HT1080 (cell line): ENCODE data around the gene SCART1. TPM values are rescaled to one million over a fixed set of nuclear protein-coding genes. Genes with fewer than 3 reads are reported as not detected.
"Not testable (repeated sequence)": the region's sequence is repeated elsewhere in the genome, so short reads cannot be mapped to it uniquely, and the experiment has no call there.

ENCODE experiments used
- DNase-seq: peaks from one replicate; pipeline ENCODE4 v3.0.0-alpha.2; 2015; ENCODE audit warnings: low read depth
- polyA plus RNA-seq, 2 experiments: library from polyadenylated mRNA; depleted of rRNA; stranded (reverse); fragments of >200 nt; gene quantifications; 2 replicates each; pipeline ENCODE4 v1.2.3, GENCODE V29; 2015
- total RNA-seq: library from RNA; depleted of rRNA; stranded (reverse); fragments of >200 nt; shearing (Covaris generic); gene quantifications from 2 replicates; pipeline ENCODE4 v1.2.3, GENCODE V29; 2014; rRNA removed

Gene SCART1
- 0.80 and 1.3 TPM in 2 replicates for total RNA-seq
- 0.14 and 0.42 TPM in 2 replicates for polyA plus RNA-seq (2015; cell fraction: cytosol; rRNA removed)
- polyA plus RNA-seq (2015; cell fraction: nucleus; rRNA removed), result 9.2 and 11.7 TPM in 2 replicates

DNA sequence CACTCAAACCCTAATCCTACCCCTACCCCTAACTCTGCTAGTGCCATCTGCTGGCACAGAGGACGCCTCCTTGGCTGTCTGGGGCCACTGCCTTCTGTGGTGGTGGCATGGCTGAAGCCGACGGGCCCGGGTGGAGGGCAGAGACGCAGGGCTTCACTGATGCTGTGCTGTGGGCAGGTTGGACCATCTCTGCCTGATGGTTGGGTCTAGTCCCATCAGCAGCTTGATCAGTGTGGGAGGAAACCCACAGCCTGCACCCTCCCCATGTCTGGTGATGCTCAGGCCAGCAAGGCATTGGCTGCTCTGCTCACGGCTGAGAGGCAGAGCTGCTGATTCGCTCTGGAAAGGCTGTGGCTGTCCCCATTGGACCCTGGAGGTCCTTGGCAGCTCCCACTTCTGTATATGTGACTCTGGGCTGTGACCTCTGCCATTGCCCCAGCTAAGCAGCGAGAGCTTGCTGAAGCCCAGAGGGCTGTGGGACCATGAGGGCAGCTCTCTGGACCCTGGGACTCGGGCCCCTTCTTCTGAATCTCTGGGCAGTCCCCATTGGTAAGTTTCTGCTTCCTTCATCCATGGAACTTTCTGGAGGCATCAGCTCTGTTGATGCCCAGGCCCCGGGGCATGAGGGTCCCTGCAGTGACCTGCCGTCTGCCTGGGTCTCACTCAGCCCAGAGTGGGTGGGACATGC is at the start of gene SCART1:
TSS of gene SCART1 (plus strand) at position 430 of the 688 bp plus-strand sequence. CDS start at position 483, 53 bp downstream.
- no peak for DNase-seq

DNA sequence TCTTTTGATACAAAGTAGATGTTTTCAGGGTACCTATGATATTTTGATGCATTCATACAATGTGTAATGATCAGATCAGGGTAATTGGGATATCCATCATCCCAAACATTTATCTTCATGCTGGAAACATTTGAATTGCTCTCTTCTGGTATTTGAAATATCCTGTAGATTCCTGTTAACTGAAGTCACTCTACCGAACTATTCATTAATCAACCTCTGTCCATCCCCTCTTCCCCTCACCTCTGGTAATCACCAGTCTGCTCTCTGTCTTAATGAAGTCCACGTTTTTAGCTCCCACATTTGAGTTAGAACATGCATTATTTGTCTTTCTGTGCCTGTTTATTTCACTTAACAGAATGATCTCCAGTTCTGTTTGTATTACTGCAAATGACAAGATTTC is 48.5 kb upstream of the SCART1 start:
- no peak for DNase-seq

DNA sequence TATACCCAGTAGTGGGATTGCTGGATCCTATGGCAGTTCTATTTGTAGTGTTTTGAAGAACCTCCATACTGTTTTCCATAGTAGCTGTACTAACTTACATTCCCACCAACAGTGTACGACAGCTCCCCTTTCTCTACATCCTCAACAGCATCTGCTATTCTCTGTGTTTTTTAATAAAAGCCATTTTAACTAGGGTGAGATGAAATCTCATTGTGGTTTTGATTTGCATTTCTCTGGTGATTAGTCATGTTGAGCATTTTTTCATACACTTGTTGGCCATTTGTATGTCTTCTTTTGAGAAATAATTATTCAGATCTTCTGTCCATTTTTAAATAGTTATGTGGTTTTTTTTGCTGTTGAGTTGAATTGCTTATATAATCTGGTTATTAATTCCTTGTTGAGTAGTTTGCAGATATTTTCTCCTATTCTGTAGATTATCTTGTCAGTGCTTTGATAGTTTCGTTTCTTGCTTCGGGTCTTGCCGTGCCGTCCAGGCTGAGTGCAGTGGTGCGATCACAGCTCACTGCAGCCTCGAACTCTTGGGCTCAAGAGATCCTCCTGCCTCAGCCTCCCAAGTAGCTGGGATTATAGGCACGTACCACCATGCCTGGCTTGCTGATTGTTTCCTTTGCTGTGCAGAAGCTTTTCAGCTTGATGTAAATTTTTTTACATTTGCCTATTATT is 47.8 kb upstream of the SCART1 start:
- no peak for DNase-seq

DNA sequence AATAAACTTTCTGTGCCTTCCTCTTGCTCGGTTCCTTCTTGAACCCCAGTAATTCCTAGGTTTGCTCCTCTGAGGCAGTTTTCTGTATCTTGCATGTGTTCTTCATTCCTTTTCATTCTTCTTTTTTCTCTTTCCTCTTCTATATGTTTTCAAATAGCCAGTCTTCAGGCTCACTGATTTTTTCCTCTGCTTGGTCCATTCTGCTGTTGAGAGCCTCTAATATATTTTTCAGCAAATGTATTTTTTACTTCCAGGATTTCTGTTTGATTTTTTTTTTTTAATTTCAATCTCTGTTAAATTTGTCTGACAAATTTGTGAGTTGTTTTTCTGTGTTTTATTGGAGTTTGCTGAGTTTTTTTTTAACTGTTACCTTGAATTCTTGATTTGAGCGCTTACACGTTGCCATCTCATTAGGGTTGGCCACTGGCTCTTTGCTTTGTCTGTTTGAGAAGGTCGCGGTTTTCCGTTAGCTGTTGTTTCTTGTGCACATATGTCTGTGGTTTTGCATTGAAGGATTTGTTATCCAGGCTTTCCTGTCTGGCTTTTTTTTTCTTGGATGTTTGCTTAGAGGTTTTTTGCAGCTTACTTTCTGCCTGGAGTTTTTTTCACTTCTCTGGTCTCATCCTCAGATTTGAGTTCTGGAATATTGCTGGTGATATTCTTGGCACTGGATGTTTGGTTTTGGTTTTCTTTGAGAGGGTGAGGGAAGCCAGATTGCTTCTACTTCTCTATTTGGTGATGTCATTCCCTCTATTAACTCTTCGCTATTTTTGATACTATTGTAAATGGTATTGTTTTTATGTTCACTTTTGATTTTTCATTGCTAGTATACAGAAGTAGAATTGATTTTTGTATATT is 42.0 kb upstream of the SCART1 start:
- DNase-seq, result peak; percentile 20

DNA sequence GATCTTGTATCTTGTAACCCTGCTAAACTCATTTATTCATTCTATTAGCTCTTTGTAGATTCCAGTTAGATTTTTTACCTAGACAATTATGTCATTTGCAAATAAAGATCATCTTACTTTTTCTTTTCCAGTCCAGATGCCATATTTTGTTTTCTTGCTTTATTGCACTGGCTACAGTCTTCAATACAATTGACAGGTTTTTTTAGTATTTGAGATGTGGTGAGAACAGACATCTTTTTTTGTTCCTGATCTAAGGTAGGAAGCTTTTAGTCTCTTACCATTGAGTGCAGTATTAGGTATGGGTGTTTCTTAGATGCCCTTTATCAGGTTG is 41.4 kb upstream of the SCART1 start:
- no peak for DNase-seq

DNA sequence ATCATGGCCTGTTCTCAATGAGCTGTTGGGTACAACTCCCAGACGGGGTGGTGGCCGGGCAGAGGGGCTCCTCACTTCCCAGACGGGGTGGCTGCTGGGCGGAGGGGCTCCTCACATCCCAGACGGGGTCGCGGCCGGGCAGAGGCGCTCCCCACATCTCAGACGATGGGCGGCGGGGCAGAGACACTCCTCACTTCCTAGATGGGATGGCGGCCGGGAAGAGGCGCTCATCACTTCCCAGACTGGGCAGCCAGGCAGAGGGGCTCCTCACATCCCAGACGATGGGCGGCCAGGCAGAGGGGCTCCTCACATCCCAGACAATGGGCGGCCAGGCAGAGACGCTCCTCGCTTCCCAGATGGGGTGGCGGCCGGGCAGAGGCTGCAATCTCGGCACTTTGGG is 39.3 kb upstream of the SCART1 start:
- DNase-seq, result not testable (repeated sequence)

DNA sequence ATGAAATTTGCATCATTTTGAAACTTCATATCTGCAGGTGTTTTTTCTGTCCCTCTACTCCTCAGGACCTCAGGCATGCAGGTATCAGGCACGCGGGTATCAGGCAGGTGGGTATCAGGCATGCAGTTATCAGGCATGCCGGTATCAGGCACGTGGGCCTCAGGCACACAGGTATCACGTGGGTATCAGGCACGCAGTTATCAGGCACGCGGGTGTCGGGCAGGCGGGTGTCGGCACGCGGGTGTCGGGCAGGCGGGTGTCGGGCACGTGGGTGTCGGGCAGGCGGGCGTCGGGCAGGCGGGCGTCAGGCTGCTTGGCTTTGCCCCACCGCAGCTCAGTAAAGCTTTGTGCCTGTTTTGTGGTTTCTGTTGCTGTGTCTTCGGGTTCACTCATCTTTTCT is 38.0 kb upstream of the SCART1 start:
- no peak for DNase-seq

DNA sequence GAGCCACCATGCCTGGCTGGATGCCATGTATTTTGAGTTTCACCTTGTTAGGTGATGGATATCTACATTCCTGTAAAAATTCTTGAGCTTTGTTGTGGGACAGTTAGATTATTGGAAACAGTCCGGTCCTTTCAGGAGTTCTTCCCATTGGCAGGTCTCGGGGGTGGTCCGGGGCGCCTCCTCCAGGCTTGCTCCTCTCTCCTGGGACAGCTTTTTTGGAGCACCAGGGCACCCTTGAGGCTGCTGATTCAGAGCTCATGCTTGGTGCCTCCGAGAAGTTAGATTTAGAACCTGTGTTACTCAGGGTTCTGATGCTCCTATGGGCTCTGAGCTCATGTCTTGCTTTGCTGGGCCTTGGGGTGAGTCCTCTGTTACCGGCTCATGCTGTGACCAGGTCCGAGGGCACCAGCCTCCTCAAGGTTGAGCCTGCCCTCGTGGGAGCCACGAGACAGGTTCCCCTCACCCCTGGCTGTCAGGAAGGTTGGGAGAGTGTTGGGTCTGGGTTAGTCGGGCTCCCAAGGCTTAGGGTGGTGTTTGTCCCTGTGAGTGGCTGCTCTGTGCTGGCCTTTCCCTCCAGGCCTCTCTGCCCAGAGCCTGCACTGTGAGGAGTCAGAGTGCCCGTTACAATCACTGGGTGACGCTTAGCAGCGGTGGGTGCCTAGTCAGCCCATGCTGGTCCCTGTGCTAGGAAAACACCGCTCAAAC is 35.3 kb upstream of the SCART1 start:
- no peak for DNase-seq

DNA sequence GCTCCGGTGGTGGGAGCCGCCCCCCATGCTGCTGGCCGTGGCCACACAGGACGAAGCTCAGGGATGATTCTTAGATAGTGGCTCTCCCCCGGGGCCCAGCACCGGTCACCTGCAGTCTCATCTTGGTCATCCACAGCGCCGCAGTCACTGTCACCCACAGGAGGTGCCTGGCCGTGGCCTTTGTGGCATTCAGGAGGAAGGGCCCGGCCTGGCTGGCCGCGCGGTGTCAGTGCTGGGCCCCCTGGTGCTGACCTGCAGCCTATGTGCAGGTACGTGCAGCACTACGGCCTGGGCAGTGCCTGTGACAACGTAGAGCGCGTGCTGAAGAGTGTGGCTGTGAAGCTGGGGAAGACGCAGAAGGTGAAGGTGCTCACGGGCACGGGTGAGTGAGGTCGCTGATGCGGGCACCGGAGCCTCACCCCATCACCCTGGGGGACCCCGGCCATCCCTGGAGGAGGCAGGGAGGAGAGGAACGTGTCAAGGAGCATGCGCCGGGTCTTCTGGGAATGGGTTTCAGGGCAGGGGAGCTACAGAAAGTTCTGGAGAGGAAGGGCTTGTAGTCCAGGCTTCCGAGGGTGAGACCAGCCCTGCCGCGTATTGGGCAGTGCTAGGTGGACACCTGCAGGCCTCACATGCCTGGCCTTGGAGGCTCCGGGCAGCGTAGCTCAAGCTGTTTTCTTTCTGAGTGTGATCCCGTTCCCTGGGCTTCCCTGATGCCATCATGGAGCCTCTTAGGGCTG is 34.4 kb upstream of the SCART1 start:
- DNase-seq, result no peak

DNA sequence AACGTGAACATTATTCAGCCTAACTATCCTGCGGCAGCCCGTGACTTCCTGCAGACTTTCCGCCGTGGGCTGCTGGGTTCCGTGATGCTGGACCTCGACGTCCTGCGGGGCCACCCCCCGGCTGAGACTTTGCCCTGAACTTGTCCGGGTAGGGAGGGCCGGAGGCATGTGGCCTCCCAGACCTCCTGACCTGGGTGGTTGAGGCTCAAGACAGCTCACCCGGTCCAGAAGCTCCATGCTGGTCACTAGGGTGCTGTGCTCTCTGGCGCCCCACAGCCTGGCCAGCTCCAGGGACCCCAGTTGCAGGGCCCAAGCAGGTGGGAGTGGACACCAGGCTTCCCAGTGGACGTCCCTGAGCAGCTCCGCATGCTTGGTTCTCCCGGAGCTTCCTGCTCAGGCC is 33.7 kb upstream of the SCART1 start:
- no peak for DNase-seq

DNA sequence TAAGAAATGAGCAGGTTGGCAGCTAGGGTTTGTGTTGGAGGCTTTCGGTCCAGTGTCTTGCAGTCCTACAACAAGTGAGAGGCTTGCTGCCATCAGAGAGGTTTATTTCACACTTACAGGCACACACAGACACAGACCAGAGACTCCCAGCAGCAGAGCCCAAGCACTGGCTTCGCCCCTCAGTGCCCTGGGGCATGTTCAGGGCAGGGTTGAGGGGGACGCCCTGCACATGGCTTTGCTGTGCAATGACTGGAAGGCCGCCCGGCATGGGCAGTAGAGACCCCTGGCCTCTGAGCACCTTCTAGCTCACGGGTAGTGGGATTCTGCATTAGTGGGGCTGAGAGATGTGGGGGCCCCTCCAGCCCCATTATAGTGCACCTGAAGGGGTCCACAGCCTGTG is 33.2 kb upstream of the SCART1 start:
- DNase-seq, result no peak

DNA sequence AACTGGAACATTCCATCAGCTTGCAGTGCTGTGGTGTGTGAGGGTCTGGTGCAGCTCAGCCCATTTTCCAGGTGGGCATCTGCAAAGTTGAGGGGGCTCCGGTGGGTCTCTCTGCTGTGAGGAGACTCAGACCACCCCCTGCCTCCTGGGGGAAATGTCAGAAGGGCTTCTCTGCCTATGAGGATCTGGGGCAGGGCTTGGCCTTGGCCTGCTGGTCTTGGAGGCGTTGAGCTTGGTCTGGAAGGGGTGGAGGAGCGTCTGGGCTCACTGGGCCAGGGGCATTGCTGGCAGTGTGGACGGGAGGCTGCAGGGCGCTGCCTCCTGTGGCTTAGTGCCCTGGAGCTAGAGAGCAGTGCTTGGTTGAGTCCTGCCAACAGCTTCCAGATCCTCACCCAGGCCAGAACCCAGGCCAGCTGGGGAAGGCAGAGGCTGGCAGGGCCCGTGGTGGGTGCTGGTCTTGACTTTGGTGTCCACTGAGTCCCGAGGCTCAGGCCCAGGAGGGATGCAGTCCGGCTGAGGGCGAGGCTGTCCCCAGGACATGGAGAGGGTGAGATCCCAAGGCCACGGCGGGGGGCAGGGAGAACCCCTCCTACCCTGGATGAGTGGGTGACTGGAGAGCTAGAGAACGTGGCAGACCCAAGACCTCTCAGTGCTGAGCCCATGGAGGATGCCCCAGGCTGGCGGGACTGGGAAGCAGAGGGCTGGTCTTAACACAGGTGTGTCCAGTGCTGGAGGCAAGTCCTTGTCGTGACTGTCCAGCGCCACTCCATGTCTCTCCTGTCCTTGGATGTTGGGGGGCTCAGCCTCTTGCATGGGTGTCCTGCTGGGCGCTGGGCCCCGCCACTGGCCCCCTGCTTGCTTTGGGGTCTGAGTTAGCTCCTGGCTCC is 32.2 kb upstream of the SCART1 start:
- no peak for DNase-seq

DNA sequence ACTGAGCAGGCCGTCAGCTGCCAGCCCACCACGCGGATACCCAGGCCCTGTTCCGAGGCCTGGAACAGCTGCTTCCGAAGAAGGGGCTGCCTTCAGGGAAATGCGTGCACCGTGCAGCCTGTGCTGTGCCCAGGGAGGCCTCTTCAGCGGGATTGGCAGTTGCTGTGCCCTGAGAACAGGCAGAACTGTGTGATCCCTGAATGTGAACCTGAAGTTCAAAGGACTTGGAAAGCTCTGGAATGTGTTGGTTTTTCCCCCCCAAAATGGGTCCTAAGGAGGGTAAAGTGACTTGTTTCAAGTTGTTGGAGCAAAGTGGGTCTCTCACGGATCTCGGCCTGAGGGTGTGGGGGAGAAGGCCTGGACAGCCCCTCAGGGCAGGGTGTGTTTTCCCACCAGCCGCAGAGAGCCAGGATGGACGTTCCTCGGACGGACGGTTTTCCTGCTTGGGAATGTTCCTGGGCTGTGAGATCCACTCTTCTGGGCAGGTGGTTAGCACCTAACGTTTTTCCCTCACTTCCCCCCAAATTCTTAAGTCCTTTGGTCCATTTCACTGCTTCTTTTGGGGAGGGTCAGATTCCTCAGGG is 31.4 kb upstream of the SCART1 start:
- DNase-seq, result no peak

DNA sequence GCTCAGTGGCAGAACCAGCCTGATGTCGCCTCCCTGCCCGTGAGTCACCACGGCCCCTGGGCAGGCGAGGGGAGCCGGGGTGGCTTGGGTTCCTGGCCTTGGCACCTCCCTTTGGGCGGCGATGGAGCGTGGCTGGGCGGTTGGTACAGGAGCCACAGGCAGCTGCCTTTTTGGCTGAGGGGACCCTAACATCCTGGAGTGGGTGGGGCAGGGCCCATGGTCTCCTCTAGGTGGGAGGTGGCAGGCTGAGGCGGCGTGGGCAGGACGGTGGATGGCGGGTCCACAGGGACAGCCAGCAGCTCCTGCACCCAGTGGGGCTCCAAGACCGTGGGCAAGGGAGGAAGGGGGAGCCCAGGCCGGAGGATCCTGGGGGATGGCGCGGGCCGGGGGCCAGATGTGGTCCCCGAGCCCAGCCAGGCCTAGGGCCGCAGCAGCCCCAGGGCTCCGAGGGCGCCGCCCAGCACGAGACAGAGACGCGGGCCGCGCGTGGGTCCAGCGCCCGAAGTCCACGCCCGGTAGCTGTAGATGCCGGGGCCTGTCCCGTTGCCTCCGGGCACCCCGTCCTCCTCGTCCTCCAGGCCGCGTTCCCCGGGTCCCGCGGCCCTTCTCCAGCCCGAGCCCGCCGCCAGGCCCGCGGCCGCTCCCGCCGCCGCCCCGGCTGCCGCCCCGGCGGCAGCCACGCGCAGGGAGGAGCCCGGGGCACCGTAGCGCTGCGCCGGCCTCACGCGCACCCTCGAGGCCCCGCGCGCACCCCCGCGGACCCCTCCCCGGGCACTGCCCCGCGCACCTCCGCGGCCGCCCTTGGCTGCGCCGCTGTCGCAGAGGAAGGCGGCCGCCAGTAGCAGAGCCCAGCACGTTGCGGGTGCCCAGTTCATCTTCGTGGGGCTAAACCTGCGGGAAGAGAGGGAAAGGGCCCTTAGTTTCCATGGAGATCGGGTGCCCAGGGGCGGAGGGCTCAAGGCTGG is 30.7 kb upstream of the SCART1 start:
- DNase-seq, result no peak

DNA sequence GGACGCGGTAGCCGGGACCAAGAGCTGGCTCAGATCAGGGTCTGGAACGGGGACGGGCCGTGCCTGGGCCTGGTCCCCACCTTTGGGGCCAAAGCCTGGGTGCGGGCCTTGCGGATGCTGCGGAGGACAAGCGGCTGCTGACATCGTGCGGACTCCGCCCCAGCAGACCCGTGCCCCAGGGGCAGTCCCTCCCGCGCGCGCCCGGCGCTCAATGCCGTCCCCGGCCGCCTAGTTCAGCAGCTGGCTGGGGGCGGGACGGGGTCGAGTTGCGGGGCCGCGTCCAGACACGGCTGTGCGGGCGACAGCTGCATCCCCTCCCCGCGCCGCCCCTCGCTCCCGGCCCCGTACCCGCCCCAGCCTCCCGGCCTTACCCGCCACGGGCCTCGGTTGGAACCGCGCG is 29.6 kb upstream of the SCART1 start:
- DNase-seq, result not testable (repeated sequence)

DNA sequence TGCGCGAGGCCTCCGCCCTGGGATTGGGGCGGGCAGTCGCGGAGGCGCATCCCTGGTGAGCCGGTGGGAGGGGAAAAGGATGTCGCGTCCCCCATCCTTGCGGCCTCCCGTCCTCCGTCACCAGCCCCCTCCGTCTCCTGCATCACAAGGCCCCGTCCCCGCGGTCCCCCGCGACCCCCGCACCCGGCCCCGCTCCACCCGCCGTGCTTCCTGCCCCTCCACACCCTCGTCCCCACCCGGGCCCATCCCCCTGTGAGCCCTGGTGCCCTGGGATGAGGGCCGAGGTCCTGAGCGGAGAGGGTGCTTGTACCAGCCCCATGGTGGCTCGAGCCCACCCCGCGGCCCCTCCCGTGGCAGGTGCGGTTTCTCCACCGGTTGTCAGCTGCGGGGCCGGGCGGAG is 29.1 kb upstream of the SCART1 start, which contains the start of gene SPRN:
TSS of gene SPRN (minus strand) at position 25 of the 400 bp plus-strand sequence. CDS start 944 bp downstream, outside the sequence.
- DNase-seq, result not testable (repeated sequence)

DNA sequence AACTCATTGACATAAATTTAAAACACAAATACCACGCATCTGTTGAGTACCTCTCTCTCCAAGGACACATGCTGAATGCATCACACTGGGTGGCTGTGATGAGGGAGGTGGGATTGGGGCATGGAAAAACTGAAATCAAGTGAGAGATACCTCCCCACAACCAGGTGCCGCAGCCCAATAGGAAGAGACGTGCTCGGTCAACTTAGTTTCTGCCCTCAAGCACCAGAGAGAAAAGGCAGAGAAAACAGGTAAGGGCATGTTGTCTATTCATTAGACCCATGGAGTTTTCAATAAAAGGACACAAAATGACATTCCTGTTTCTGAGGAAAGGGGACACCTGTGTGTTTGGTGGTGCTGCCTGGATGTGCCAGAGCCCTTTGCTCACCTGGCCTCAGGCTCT is 24.2 kb upstream of the SCART1 start:
- not testable (repeated sequence) for DNase-seq
